GM13977 (cell line): ENCODE measurements around the gene SIRT7.
A peak's percentile ranks its signal among the peaks of the same experiment; 100 is the strongest.

ENCODE experiments used
- DNase-seq: peaks from one replicate; pipeline ENCODE4 v3.0.0; 2012; ENCODE audit warnings: low spot score
- CTCF ChIP-seq: IDR thresholded peaks from 2 replicates; pipeline ENCODE4 v1.5.1; 2012; ENCODE audit warnings: mild to moderate bottlenecking, control low read depth; ENCODE audit not compliant: insufficient read depth; ENCODE audit errors: extremely low read depth, missing control alignments
- in situ Hi-C: fragments of 300-500 bp; cut with MboI; formaldehyde crosslinking; loops from one replicate; pipeline ENCODE4 v1.12.0; 2022; ENCODE audit warnings: low sequenced_read_pairs, low pct_unique_long_range_greater_than_20kb, mixed read lengths, inconsistent platforms; ENCODE audit not compliant: unreplicated experiment

Gene SIRT7

GRCh38 chr17:81870131-81870980, 47.6 kb downstream of the SIRT7 start:
- TF ChIP-seq CTCF: no peak
- in situ Hi-C loops: no loop called here
- peak; percentile 62 for DNase-seq

GRCh38 chr17:81869221-81870130, 48.5 kb downstream of the SIRT7 start:
- DNase-seq: peak; percentile 81
- in situ Hi-C loops: no loop called here
- TF ChIP-seq CTCF: peak; percentile 77

GRCh38 chr17:81868674-81869220, 49.2 kb downstream of the SIRT7 start:
- DNase-seq: no peak
- in situ Hi-C loops: no loop called here
- no peak for TF ChIP-seq CTCF

GRCh38 chr17:81867991-81868673, 49.8 kb downstream of the SIRT7 start:
- no peak for DNase-seq
- TF ChIP-seq CTCF: no peak
- in situ Hi-C loops: no loop called here

- DNase-seq: no peak
- in situ Hi-C loops: no loop called here
- no peak for TF ChIP-seq CTCF
Observed at GRCh38 chr17:81867170-81867990, 50.6 kb downstream of the SIRT7 start.
